Left ventricle myocardium inferior (tissue), 1 donor: ENCODE measurements around the gene UBR4. TPM values are rescaled to one million over a fixed set of nuclear protein-coding genes. Genes with fewer than 3 reads are reported as not detected.

Experiments
- DNase-seq: peaks from one replicate; pipeline ENCODE4 v3.0.0-alpha.2; 2020
- H3K27ac ChIP-seq: fragments of 200-600 bp; replicated peaks from 2 replicates; pipeline ENCODE4 v1.8.0; 2021
- H3K27me3 ChIP-seq: fragments of 200-600 bp; 2 replicates; pipeline ENCODE4 v1.8.0; 2021; ENCODE audit warnings: low read depth
- H3K36me3 ChIP-seq: fragments of 200-600 bp; 2 replicates; pipeline ENCODE4 v1.8.0; 2021
- H3K4me1 ChIP-seq: fragments of 200-600 bp; 2 replicates; pipeline ENCODE4 v1.8.0; 2021
- H3K4me3 ChIP-seq: fragments of 200-600 bp; 2 replicates; pipeline ENCODE4 v1.8.0; 2021; ENCODE audit warnings: mild to moderate bottlenecking, moderate library complexity
- H3K9me3 ChIP-seq: fragments of 200-600 bp; replicated peaks from 2 replicates; pipeline ENCODE4 v1.8.0; 2021
- CTCF ChIP-seq: fragments of 200-600 bp; IDR thresholded peaks from 2 replicates; pipeline ENCODE4 v1.8.0; 2021; ENCODE audit warnings: antibody characterized with exemption, mild to moderate bottlenecking, borderline replicate concordance
- intact Hi-C: fragments of 100-400 bp; cut with micrococcal nuclease; formaldehyde crosslinking; loops from one replicate; pipeline ENCODE4 v1.11.0; 2022
- total RNA-seq: library from RNA; stranded (reverse); fragmentation: NEBNext Ultra II Directional; extraction: Animal tissue kit (Norgen Biotek cat#: 25700); gene quantifications from one replicate; pipeline ENCODE4 v1.2.1, GENCODE V29; 2021
- donor health status: DM: no; HTN: yes; CAD: no; lungs with severe emphysema.

Gene UBR4
- total RNA-seq, 1 donor from 2014 or later, result 54.3 TPM

- TF ChIP-seq CTCF, result no peak
- Histone ChIP-seq H3K27ac (no peak overlapping the region), H3K36me3 (peaks cover 93% of the 10 kb centered on the region), H3K9me3 (no peaks in the 10 kb centered on the region), H3K4me3 (no peak overlapping the region), H3K27me3 (no peaks in the 10 kb centered on the region), H3K4me1 (peaks cover 42% of the 10 kb centered on the region)
- DNase-seq, result no peak
- intact Hi-C loops, result no loop called here
These were observed 133.0 kb downstream of the UBR4 start for GRCh38 chr1:19076841-19077616.

GRCh38 chr1:19074902-19075721, 135.0 kb downstream of the UBR4 start:
- no peaks in the 10 kb centered on the region for H3K9me3 ChIP-seq
- intact Hi-C loops, result no loop called here
- no peaks in the 10 kb centered on the region for H3K27me3 ChIP-seq
- peak overlapping the region; percentile 41 for H3K27ac ChIP-seq
- peaks cover 33% of the 10 kb centered on the region for H3K4me1 ChIP-seq
- H3K4me3 ChIP-seq, result no peak overlapping the region
- peaks cover 75% of the 10 kb centered on the region for H3K36me3 ChIP-seq
- no peak for DNase-seq
- TF ChIP-seq CTCF, result no peak

- Histone ChIP-seq H3K27me3 (no peaks in the 10 kb centered on the region), H3K9me3 (no peaks in the 10 kb centered on the region), H3K36me3 (peaks cover 68% of the 10 kb centered on the region), H3K4me1 (peaks cover 33% of the 10 kb centered on the region), H3K4me3 (no peak overlapping the region), H3K27ac (peak overlapping the region; percentile 41)
- no peak for DNase-seq
- no peak for TF ChIP-seq CTCF
- intact Hi-C loops, result no loop called here
These were observed 135.6 kb downstream of the UBR4 start for GRCh38 chr1:19074361-19074901.

GRCh38 chr1:19073311-19074186, 136.5 kb downstream of the UBR4 start:
- no peak for TF ChIP-seq CTCF
- Histone ChIP-seq H3K4me1 (peaks cover 39% of the 10 kb centered on the region), H3K27me3 (no peaks in the 10 kb centered on the region), H3K4me3 (no peak overlapping the region), H3K36me3 (peaks cover 59% of the 10 kb centered on the region), H3K27ac (peak overlapping the region; percentile 41), H3K9me3 (no peaks in the 10 kb centered on the region)
- peak; percentile 64 for DNase-seq
- intact Hi-C loops, result no loop called here
